Liver (tissue), 3 donors: ENCODE data around the gene MED14.

Source experiments
- GABPA ChIP-seq, 2 donors: IDR thresholded peaks in 1 of 2; conservative IDR thresholded peaks in 1 of 2; 2 replicates each; pipeline ENCODE4 v1.6.1; 2016; ENCODE audit warnings: antibody characterized with exemption in 2 of 2, mild to moderate bottlenecking in 1 of 2, moderate library complexity in 1 of 2
- JUND ChIP-seq, 2 donors: IDR thresholded peaks; 2 replicates each; pipeline ENCODE4 v1.6.1; 2016; ENCODE audit warnings: antibody characterized with exemption in 2 of 2
- SP1 ChIP-seq: IDR thresholded peaks from 2 replicates; pipeline ENCODE4 v1.6.1; 2018; ENCODE audit warnings: antibody characterized with exemption, mild to moderate bottlenecking
- TF ChIP-seq, protein P1 (sequence below): fragments of 150-350 bp; IDR thresholded peaks from 2 replicates; pipeline ENCODE4 v1.5.1; 2017; ENCODE audit warnings: improper control_type of control experiment, low read depth, low read length; ENCODE audit not compliant: missing input control
- donor health status: healthy.
- donor health status: healthy.

DNA sequence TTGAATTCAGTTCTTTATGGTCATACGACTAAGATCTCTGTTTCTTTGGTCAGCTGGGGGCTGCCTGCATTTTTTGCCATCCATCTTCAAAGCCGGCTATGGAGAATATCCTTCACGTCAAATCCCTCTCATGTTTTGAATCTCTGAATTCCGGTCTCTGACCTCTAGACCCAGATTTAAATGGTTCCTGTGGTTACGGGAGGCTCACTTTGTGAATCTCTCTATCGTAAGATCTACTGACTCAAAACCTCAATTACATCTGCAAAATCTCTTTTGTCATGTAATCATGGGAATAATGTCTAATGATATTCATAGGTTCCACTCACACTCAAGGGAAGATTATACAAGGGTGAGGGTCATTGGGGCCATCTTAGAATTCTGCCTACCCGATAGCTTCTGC lies 117.8 kb downstream of the MED14 start:
- TF ChIP-seq, protein P1, sequence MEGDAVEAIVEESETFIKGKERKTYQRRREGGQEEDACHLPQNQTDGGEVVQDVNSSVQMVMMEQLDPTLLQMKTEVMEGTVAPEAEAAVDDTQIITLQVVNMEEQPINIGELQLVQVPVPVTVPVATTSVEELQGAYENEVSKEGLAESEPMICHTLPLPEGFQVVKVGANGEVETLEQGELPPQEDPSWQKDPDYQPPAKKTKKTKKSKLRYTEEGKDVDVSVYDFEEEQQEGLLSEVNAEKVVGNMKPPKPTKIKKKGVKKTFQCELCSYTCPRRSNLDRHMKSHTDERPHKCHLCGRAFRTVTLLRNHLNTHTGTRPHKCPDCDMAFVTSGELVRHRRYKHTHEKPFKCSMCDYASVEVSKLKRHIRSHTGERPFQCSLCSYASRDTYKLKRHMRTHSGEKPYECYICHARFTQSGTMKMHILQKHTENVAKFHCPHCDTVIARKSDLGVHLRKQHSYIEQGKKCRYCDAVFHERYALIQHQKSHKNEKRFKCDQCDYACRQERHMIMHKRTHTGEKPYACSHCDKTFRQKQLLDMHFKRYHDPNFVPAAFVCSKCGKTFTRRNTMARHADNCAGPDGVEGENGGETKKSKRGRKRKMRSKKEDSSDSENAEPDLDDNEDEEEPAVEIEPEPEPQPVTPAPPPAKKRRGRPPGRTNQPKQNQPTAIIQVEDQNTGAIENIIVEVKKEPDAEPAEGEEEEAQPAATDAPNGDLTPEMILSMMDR, result no peak
- no peak for TF ChIP-seq GABPA (IDR thresholded peaks at IDR 0.05 in 1 of 2, conservative IDR thresholded peaks at IDR 0.05 in 1 of 2)
- TF ChIP-seq JUND (IDR thresholded peaks at IDR 0.05), result no peak
- no peak for TF ChIP-seq SP1
